Activated CD8-positive, alpha-beta memory T cell treated with anti-CD3 and anti-CD28 coated beads for 24 hours (primary cell): ENCODE results near the gene RABL2B.

Experiments used
- DNase-seq: peaks from one replicate; pipeline ENCODE4 v3.0.0-alpha.2; 2020

RABL2B gene

DNA sequence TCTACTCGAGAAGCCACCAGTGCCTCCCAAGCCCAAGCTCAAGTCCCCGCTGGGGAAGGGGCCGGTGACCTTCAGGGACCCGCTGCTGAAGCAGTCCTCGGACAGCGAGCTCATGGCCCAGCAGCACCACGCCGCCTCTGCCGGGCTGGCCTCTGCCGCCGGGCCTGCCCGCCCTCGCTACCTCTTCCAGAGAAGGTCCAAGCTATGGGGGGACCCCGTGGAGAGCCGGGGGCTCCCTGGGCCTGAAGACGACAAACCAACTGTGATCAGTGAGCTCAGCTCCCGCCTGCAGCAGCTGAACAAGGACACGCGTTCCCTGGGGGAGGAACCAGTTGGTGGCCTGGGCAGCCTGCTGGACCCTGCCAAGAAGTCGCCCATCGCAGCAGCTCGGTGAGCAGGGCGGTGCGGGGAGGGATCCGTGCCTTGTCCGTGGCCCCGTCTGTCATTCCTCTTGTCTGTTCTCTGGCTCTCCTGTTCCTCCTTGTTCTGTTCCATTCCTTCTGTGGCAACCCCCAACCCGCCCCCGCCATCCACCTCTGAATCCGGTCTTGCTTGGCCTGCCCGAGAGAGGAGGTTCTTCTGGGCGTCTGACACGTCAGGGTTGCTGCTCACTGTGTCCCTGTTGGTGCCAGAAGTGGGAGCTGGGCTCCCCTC is 61.3 kb downstream of the RABL2B start:
- no peak for DNase-seq

DNA sequence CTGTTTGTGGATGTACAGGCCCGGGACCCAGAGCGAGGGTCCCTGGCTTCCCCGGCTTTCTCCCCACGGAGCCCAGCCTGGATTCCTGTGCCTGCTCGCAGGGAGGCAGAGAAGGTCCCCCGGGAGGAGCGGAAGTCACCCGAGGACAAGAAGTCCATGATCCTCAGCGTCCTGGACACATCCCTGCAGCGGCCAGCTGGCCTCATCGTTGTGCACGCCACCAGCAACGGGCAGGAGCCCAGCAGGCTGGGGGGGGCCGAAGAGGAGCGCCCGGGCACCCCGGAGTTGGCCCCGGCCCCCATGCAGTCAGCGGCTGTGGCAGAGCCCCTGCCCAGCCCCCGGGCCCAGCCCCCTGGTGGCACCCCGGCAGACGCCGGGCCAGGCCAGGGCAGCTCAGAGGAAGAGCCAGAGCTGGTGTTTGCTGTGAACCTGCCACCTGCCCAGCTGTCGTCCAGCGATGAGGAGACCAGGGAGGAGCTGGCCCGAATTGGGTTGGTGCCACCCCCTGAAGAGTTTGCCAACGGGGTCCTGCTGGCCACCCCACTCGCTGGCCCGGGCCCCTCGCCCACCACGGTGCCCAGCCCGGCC is 62.1 kb downstream of the RABL2B start:
- DNase-seq: no peak

DNA sequence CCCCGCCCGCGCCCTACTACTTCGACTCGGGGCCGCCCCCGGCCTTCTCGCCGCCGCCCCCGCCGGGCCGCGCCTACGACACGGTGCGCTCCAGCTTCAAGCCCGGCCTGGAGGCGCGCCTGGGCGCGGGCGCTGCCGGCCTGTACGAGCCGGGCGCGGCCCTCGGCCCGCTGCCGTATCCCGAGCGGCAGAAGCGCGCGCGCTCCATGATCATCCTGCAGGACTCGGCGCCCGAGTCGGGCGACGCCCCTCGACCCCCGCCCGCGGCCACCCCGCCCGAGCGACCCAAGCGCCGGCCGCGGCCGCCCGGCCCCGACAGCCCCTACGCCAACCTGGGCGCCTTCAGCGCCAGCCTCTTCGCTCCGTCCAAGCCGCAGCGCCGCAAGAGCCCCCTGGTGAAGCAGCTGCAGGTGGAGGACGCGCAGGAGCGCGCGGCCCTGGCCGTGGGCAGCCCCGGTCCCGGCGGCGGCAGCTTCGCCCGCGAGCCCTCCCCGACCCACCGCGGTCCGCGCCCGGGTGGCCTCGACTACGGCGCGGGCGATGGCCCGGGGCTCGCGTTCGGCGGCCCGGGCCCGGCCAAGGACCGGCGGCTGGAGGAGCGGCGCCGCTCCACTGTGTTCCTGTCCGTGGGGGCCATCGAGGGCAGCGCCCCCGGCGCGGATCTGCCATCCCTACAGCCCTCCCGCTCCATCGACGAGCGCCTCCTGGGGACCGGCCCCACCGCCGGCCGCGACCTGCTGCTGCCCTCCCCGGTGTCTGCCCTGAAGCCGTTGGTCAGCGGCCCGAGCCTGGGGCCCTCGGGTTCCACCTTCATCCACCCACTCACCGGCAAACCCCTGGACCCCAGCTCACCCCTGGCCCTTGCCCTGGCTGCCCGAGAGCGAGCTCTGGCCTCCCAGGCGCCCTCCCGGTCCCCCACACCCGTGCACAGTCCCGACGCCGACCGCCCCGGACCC is 62.9 kb downstream of the RABL2B start:
- DNase-seq: no peak

DNA sequence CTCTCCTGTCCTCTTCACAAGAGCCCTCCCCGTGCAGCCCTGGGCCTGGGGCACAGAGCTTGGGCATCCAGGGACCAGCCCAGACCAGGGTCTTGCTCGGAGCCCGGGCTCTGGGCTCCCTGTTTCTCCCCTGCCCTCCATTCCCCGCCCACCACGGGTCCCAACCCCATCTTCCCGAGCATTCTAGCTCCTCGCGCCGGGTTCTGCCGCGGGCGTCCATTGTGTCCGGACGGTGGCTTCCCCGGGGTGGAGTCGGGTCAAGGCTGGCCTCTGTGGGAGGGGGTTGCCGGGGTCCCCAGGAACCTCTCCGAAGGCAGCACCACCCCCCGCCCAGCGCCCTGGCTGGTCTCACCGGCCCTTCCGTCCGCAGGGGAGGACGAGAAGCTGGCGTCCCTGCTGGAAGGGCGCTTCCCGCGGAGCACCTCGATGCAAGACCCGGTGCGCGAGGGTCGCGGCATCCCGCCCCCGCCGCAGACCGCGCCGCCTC is 63.6 kb downstream of the RABL2B start:
- no peak for DNase-seq

DNA sequence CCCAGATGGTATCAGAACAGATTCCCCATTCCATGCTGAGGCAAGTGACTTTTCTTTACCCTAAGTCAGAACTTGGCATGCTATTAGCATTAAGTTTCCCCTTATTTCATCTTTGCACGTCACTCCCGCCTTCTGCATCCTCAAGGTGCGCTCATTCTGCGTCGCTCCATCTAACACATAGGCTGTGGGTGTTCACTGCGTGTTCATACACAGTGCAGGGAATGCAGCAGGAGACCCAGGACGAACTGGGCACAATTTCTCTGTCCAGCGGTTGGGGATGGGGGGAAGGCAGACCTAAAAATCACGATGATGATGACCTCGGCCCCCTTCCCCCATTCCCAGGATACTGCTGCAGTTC is 65.1 kb downstream of the RABL2B start:
- DNase-seq: no peak

DNA sequence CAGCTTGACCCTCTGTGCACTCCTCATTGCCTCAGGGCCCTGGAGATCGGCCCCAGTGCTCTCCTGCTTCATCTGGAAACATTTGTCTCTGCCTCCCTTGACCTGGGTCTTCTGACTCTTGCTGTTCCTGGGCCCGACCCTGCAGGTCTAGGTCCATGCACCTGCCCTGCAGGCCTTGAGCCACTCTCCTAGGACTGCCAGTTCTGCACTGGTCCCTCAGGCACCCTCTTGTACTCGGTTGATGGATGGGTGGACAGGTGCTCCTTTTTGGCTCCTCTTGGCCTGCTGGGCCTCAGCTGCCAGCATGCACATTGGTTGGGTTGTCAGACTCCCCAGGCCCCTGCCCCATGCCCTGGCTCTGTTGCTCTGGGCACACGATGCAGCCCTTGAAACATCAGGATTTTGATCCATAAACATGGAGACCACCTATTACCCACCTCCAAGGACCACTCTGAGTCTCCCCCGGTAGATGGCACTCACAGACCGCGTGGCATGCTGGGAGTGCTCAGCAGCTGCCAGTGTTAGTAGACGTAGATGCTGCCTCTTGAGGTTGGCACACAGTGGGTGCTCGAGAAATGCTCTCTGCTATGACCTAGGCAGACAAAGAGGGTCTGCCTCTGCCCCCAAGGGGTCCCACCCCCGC is 65.6 kb downstream of the RABL2B start:
- DNase-seq: no peak
